GM23338 (cell line): ENCODE measurements around the gene HACD3. TPM values are rescaled to one million over a fixed set of nuclear protein-coding genes. Genes with fewer than 3 reads are reported as not detected.

Experiments used
- ATAC-seq: fragments of 200-7000 bp; cut with Tn5 transposase; 3 replicates; pipeline ENCODE4 v1.9.1; 2020
- DNase-seq: peaks from one replicate; pipeline ENCODE4 v3.0.0-alpha.2; 2015; ENCODE audit warnings: low spot score
- H2AFZ ChIP-seq: fragments of 200-600 bp; sonication (generic); 2 replicates; pipeline ENCODE4 v1.8.0; 2016; ENCODE audit warnings: antibody characterized with exemption, mild to moderate bottlenecking, moderate library complexity
- H3F3A ChIP-seq: fragments of 200-600 bp; sonication (generic); replicated peaks from 2 replicates; pipeline ENCODE4 v1.8.0; 2017; ENCODE audit warnings: antibody characterized with exemption, mixed run types, low read depth
- H3K27ac ChIP-seq: fragments of 200-600 bp; sonication (generic); 2 replicates; pipeline ENCODE4 v1.6.1; 2016; ENCODE audit warnings: low read depth
- H3K27me3 ChIP-seq: fragments of 200-600 bp; sonication (generic); 2 replicates; pipeline ENCODE4 v1.8.0; 2016; ENCODE audit warnings: mild to moderate bottlenecking, mixed run types, moderate library complexity; ENCODE audit not compliant: insufficient read depth
- H3K36me3 ChIP-seq: fragments of 200-600 bp; sonication (generic); 2 replicates; pipeline ENCODE4 v1.8.0; 2016; ENCODE audit warnings: mild to moderate bottlenecking; ENCODE audit not compliant: insufficient read depth
- H3K4me1 ChIP-seq: fragments of 200-600 bp; sonication (generic); 2 replicates; pipeline ENCODE4 v1.8.0; 2016; ENCODE audit warnings: mild to moderate bottlenecking, moderate library complexity; ENCODE audit not compliant: insufficient read depth
- H3K4me2 ChIP-seq: fragments of 200-600 bp; sonication (generic); 2 replicates; pipeline ENCODE4 v1.7.1; 2017; ENCODE audit warnings: mixed run types
- H3K4me3 ChIP-seq: fragments of 200-600 bp; sonication (generic); 2 replicates; pipeline ENCODE4 v1.6.1; 2016; ENCODE audit warnings: mixed run types
- H3K79me2 ChIP-seq: fragments of 200-600 bp; sonication (generic); replicated peaks from 2 replicates; pipeline ENCODE4 v1.8.0; 2017; ENCODE audit warnings: mild to moderate bottlenecking; ENCODE audit not compliant: insufficient read depth
- H3K9me2 ChIP-seq: fragments of 200-600 bp; sonication (generic); 2 replicates; pipeline ENCODE4 v1.8.0; 2017; ENCODE audit not compliant: insufficient read depth
- H4K20me1 ChIP-seq: fragments of 200-600 bp; sonication (generic); replicated peaks from 2 replicates; pipeline ENCODE4 v1.8.0; 2017; ENCODE audit warnings: mild to moderate bottlenecking; ENCODE audit not compliant: insufficient read depth
- H3K27ac Mint-ChIP-seq: 2 replicates; pipeline ENCODE4 v1.8.0; 2020; ENCODE audit warnings: inconsistent platforms, mild to moderate bottlenecking, moderate library complexity, mixed read lengths
- H3K27me3 Mint-ChIP-seq: 3 replicates; pipeline ENCODE4 v1.8.0; 2022; ENCODE audit warnings: low read depth, mild to moderate bottlenecking, moderate library complexity, mixed read lengths, inconsistent platforms; ENCODE audit not compliant: insufficient read depth, poor library complexity
- H3K36me3 Mint-ChIP-seq: 3 replicates; pipeline ENCODE4 v1.8.0; 2021; ENCODE audit warnings: low read depth, mild to moderate bottlenecking, inconsistent platforms, moderate library complexity, mixed read lengths
- H3K4me1 Mint-ChIP-seq: 3 replicates; pipeline ENCODE4 v1.8.0; 2020; ENCODE audit warnings: mild to moderate bottlenecking, inconsistent platforms, mixed read lengths
- H3K4me3 Mint-ChIP-seq: 3 replicates; pipeline ENCODE4 v1.8.0; 2021; ENCODE audit warnings: moderate library complexity, mild to moderate bottlenecking, inconsistent platforms, mixed read lengths
- H3K9me3 Mint-ChIP-seq: 3 replicates; pipeline ENCODE4 v1.8.0; 2020; ENCODE audit warnings: moderate library complexity, mild to moderate bottlenecking, inconsistent platforms, mixed read lengths
- CREB1 ChIP-seq: fragments of 250-450 bp; sonication (Bioruptor Pico); IDR thresholded peaks from 2 replicates; pipeline ENCODE4 v1.5.0; 2020; ENCODE audit warnings: low read depth, mild to moderate bottlenecking, moderate library complexity
- CTCF ChIP-seq, 2 experiments: fragments of 200-600 bp in 1 of 2; sonication (generic) in 1 of 2; conservative IDR thresholded peaks; 2 replicates each; pipeline versions ENCODE4 v1.5.1 to v1.6.1; 2016 to 2017; ENCODE audit warnings: antibody characterized with exemption in 2 of 2, low read depth in 2 of 2, mild to moderate bottlenecking in 2 of 2, moderate library complexity in 1 of 2
- EZH2 ChIP-seq: fragments of 200-600 bp; sonication (generic); IDR thresholded peaks from one replicate; pipeline ENCODE4 v1.8.0; 2017; ENCODE audit warnings: antibody characterized with exemption, mild to moderate bottlenecking, low read depth; ENCODE audit not compliant: unreplicated experiment
- EZH2phosphoT487 ChIP-seq: fragments of 200-600 bp; sonication (generic); IDR thresholded peaks from one replicate; pipeline ENCODE4 v1.8.1; 2018; ENCODE audit warnings: antibody characterized with exemption; ENCODE audit not compliant: unreplicated experiment
- JUNB ChIP-seq: IDR thresholded peaks from one replicate; pipeline ENCODE4 v1.6.1; 2016; ENCODE audit warnings: antibody characterized with exemption; ENCODE audit not compliant: unreplicated experiment
- NANOG ChIP-seq: IDR thresholded peaks from 2 replicates; pipeline ENCODE4 v1.6.1; 2016; ENCODE audit warnings: antibody characterized with exemption, borderline replicate concordance
- POLR2AphosphoS5 ChIP-seq: IDR thresholded peaks from 2 replicates; pipeline ENCODE4 v1.6.1; 2016; ENCODE audit warnings: antibody characterized with exemption, low read depth
- REST ChIP-seq: IDR thresholded peaks from one replicate; pipeline ENCODE4 v1.6.1; 2018; ENCODE audit warnings: antibody characterized with exemption; ENCODE audit not compliant: unreplicated experiment
- STAT1 ChIP-seq: IDR thresholded peaks from one replicate; pipeline ENCODE4 v1.6.1; 2016; ENCODE audit warnings: antibody characterized with exemption; ENCODE audit not compliant: unreplicated experiment
- ZNF114 ChIP-seq: fragments of 250-450 bp; sonication (Bioruptor Pico); IDR thresholded peaks from 2 replicates; pipeline ENCODE4 v1.5.0; 2020; ENCODE audit warnings: mild to moderate bottlenecking, moderate library complexity
- ZNF331 ChIP-seq: fragments of 250-450 bp; sonication (Bioruptor Pico); IDR thresholded peaks from 2 replicates; pipeline ENCODE4 v1.5.0; 2020; ENCODE audit warnings: low read depth, mild to moderate bottlenecking, moderate library complexity
- ZNF462 ChIP-seq: fragments of 250-450 bp; sonication (Bioruptor Pico); IDR thresholded peaks from 2 replicates; pipeline ENCODE4 v1.5.0; 2020; ENCODE audit warnings: mild to moderate bottlenecking, moderate library complexity
- polyA plus RNA-seq: library from polyadenylated mRNA; unstranded; fragments of >200 nt; fragmentation: Nextera tagmentation; extraction: Ambion mirVana; gene quantifications from 2 replicates; pipeline ENCODE4 v1.2.1, GENCODE V29; 2016
- total RNA-seq: library from RNA; depleted of rRNA; stranded (reverse); fragments of >200 nt; shearing (Covaris generic); gene quantifications from 2 replicates; pipeline ENCODE4 v1.2.3, GENCODE V29; 2014

The HACD3 gene
- total and polyA plus RNA-seq, 2 experiments from 2014 or later, result 123 to 131 TPM

- TF ChIP-seq CTCF (conservative IDR thresholded peaks at IDR 0.05; ENCODE audit: low read depth in 2 of 2), result no peak
Measured at GRCh38 chr15:65598468-65598867, 68.2 kb downstream of the HACD3 start (continued).

- Histone ChIP-seq H4K20me1 (no peaks in the 10 kb centered on the region; the same call in none of the 2 replicates), H3K27ac (no peak overlapping the region), H3K4me2 (no peak overlapping the region), H3K36me3 (peaks cover 19% of the 10 kb centered on the region; the same call in 1 of the 2 replicates), H3K4me3 (no peak overlapping the region), H3F3A (no peaks in the 10 kb centered on the region), H3K4me1 (no peaks in the 10 kb centered on the region), H2AFZ (no peak overlapping the region), H3K79me2 (no peaks in the 10 kb centered on the region), H3K27me3 (no peaks in the 10 kb centered on the region), H3K9me2 (no peaks in the 10 kb centered on the region)
- H3K9me3 Mint-ChIP-seq, result no peaks in the 10 kb centered on the region
- H3K27me3 Mint-ChIP-seq, result no peaks in the 10 kb centered on the region
- peaks cover 31% of the 10 kb centered on the region; the same call in 2 of the 3 replicates for H3K36me3 Mint-ChIP-seq
- no peak overlapping the region for H3K4me3 Mint-ChIP-seq
- H3K4me1 Mint-ChIP-seq, result no peaks in the 10 kb centered on the region
- no peak overlapping the region for H3K27ac Mint-ChIP-seq
- no peak for DNase-seq
- ATAC-seq, result no peak
- TF ChIP-seq NANOG, result no peak
- no peak for TF ChIP-seq EZH2phosphoT487
- no peak for TF ChIP-seq STAT1
- TF ChIP-seq ZNF114 (CRISPR knock-in tag), result no peak
- TF ChIP-seq JUNB, result no peak
- no peak for TF ChIP-seq CTCF (conservative IDR thresholded peaks at IDR 0.05; ENCODE audit: low read depth in 2 of 2)
- no peak for TF ChIP-seq ZNF462 (CRISPR knock-in tag)
- TF ChIP-seq REST, result no peak
- no peak for TF ChIP-seq ZNF331 (CRISPR knock-in tag)
- TF ChIP-seq POLR2AphosphoS5, result no peak
- no peak for TF ChIP-seq CREB1 (CRISPR knock-in tag)
- no peak for TF ChIP-seq EZH2
Measured at GRCh38 chr15:65599677-65600076, 69.4 kb downstream of the HACD3 start.
